ENCODE results near the gene PCNP.

The PCNP gene

GRCh38 chr3:101573449-101574387 is at the start of gene PCNP:
PCNP (plus strand) TSS chr3:101574180; CDS start chr3:101574216, 36 bp downstream.
- DNase-seq (ENCODE audit: low read depth): peak; percentile 99
- peak; percentile 84 for TF ChIP-seq CTCF (IDR thresholded peaks at IDR 0.05; ENCODE audit: low read length, missing control alignments)
- peak within 1 kb of the TSS; percentile 94 for H3K4me3 ChIP-seq (replicated peaks; ENCODE audit: low read depth, low read length)

- no peak for TF ChIP-seq CTCF (IDR thresholded peaks at IDR 0.05; ENCODE audit: low read length, missing control alignments)
- no peak overlapping the region for H3K4me3 ChIP-seq (replicated peaks; ENCODE audit: low read depth, low read length)
- DNase-seq (ENCODE audit: low read depth): no peak
Observed at GRCh38 chr3:101527441-101527840, 46.5 kb upstream of the PCNP start.

- DNase-seq (ENCODE audit: low read depth): no peak
- TF ChIP-seq CTCF (IDR thresholded peaks at IDR 0.05; ENCODE audit: low read length, missing control alignments): no peak
- H3K4me3 ChIP-seq (replicated peaks; ENCODE audit: low read depth, low read length): no peak overlapping the region
Observed at GRCh38 chr3:101527906-101528305, 46.1 kb upstream of the PCNP start.

- no peak overlapping the region for H3K4me3 ChIP-seq (replicated peaks; ENCODE audit: low read depth, low read length)
- no peak for DNase-seq (ENCODE audit: low read depth)
- TF ChIP-seq CTCF (IDR thresholded peaks at IDR 0.05; ENCODE audit: low read length, missing control alignments): no peak
Observed at GRCh38 chr3:101529816-101530685, 43.9 kb upstream of the PCNP start.

- DNase-seq (ENCODE audit: low read depth): no peak
- no peak overlapping the region for H3K4me3 ChIP-seq (replicated peaks; ENCODE audit: low read depth, low read length)
Observed at GRCh38 chr3:101530686-101531047, 43.3 kb upstream of the PCNP start.

More at GRCh38 chr3:101530686-101531047, 43.3 kb upstream of the PCNP start:
- TF ChIP-seq CTCF (IDR thresholded peaks at IDR 0.05; ENCODE audit: low read length, missing control alignments): no peak

Data from fibroblast of pulmonary artery (primary cell).